HUES48 (cell line): Measurements from ENCODE around the gene REG3G.
"Not testable (repeated sequence)": the region's sequence is repeated elsewhere in the genome, so short reads cannot be mapped to it uniquely, and the experiment has no call there.

Experiments
- H3K27ac ChIP-seq: one replicate; pipeline ENCODE4 v1.7.0; 2013; ENCODE audit warnings: low read depth, low read length, inconsistent platforms
- H3K27me3 ChIP-seq: 2 replicates; pipeline ENCODE4 v1.6.1; 2013; ENCODE audit warnings: mild to moderate bottlenecking, low read length; ENCODE audit not compliant: control insufficient read depth, insufficient read depth
- H3K36me3 ChIP-seq: 2 replicates; pipeline ENCODE4 v1.6.1; 2013; ENCODE audit warnings: low read length; ENCODE audit not compliant: control insufficient read depth, insufficient read depth
- H3K4me1 ChIP-seq: 2 replicates; pipeline ENCODE4 v1.6.1; 2013; ENCODE audit warnings: mild to moderate bottlenecking, low read length; ENCODE audit not compliant: control insufficient read depth, insufficient read depth
- H3K4me3 ChIP-seq: 2 replicates; pipeline ENCODE4 v1.5.1; 2013; ENCODE audit warnings: mild to moderate bottlenecking, low read depth, low read length
- H3K9ac ChIP-seq: 2 replicates; pipeline ENCODE4 v1.6.1; 2013; ENCODE audit warnings: mild to moderate bottlenecking, low read depth, low read length, moderate library complexity
- H3K9me3 ChIP-seq: 2 replicates; pipeline ENCODE4 v1.6.1; 2013; ENCODE audit warnings: low read length; ENCODE audit not compliant: control insufficient read depth, insufficient read depth

The REG3G gene

DNA sequence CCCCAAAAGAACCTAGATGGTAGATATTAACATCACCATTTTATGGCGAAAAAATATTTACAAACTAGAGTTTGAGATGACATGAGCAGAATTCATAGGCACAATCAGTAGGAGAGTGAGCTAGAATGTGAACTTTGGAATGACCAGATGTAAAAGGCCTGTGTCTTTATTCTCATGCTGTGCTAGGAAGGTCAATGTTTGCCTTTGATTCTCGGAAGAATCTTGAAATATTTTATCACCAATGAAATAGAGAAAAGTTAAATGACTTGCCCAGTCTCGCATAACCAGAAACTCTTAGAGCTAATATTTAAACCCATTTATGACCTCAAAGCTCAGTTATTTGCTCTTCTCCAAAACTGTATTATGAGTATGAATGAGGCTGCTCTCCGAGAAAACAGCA, 9.2 kb upstream of the REG3G start:
- H3K27ac ChIP-seq: no peak overlapping the region
- H3K27me3 ChIP-seq: no peaks in the 10 kb centered on the region
- H3K4me3 ChIP-seq: no peak overlapping the region
- no peaks in the 10 kb centered on the region for H3K4me1 ChIP-seq
- no peaks in the 10 kb centered on the region for H3K36me3 ChIP-seq
- H3K9ac ChIP-seq: no peak overlapping the region
- H3K9me3 ChIP-seq: no peaks in the 10 kb centered on the region

DNA sequence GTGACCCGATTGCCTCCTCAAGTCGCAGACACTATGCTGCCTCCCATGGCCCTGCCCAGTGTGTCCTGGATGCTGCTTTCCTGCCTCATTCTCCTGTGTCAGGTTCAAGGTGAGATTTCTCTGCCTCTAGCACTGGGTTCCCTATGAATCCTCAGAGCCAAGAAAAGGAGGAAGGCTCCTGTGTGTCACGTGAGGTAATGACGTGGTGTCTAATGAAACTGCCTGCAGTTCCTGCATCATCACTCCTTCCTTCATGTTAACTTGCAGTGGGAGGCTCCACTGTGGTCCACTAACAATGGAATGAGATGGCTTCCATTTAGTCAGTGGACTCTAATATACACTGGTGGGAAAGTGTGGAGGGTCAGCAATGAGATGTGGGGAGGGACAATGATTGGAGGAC, 559 bp downstream of the REG3G start:
- no peak overlapping the region for H3K27ac ChIP-seq
- no peaks in the 10 kb centered on the region for H3K36me3 ChIP-seq
- no peak overlapping the region for H3K9ac ChIP-seq

DNA sequence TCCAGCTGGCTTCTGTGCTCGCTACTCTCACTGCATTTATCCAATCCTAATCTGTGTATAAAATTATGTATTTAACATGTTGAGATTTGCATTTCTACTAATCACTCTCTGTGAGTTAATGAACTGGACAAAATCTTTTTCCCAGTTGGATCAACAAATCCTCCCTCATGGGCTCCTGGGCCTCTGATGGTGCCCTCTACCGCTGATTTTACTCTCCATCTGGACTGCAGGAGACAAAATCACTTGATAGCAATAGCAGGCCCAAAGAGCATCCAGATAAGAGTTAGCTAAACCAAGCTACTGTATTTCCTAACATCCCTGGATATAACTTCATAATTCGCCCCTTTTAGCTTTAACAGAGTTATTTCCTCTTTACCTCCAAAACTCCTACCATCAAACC, 14.4 kb downstream of the REG3G start:
- Histone ChIP-seq H3K27me3 (no peaks in the 10 kb centered on the region), H3K36me3 (no peaks in the 10 kb centered on the region), H3K9me3 (no peaks in the 10 kb centered on the region), H3K27ac (no peak overlapping the region), H3K4me3 (no peak overlapping the region), H3K9ac (no peak overlapping the region), H3K4me1 (peaks cover 9% of the 10 kb centered on the region; the same call in 1 of the 2 replicates)

More for the DNA sequence above, 559 bp downstream of the REG3G start:
- Histone ChIP-seq H3K27me3 (no peaks in the 10 kb centered on the region), H3K4me1 (no peaks in the 10 kb centered on the region), H3K4me3 (no peak overlapping the region), H3K9me3 (no peaks in the 10 kb centered on the region)

DNA sequence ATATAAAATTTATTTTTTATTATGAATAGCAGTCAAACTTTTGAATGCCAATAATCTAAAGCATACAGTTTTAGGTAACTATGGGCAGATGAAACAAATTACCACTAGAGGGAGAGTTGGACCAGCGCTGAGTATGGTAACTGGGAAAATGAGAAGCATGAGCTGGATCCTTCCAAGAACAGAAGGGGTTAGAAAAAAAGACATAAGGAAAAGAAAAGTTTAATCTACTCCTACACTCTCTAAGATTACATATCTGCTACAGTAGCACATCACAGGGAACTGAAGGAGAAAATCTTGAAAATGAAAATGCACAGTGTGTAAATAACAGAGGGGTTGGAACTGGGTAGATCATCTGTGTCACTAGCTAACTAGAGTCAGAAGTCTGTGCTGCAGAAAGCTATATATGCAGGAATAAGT, 15.5 kb downstream of the REG3G start:
- Histone ChIP-seq H3K27me3 (no peaks in the 10 kb centered on the region), H3K9me3 (no peaks in the 10 kb centered on the region), H3K4me1 (peaks cover 9% of the 10 kb centered on the region; the same call in 1 of the 2 replicates), H3K27ac (no peak overlapping the region), H3K9ac (no peak overlapping the region), H3K4me3 (no peak overlapping the region), H3K36me3 (no peaks in the 10 kb centered on the region)

DNA sequence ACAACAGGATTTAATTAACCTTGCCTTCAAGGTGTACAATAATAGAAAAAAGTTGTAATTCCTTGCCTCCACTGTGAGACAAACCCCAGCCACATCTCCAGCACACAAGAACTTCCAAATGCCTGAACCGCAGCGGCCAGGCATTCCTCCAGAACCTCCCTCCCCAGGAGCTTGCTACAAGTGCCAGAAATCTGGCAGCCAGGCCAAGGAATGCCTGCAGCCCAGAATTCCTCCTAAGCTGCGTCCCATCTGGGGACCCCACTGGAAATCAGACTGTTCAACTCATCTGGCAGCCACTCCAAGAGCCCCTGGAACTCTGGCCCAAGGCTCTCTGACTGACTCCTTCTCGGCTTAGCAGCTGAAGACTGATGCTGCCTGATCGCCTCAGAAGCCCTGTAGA, 28.0 kb downstream of the REG3G start:
- not testable (repeated sequence) for H3K4me3 ChIP-seq, H3K9me3 ChIP-seq, H3K4me1 ChIP-seq, H3K9ac ChIP-seq, H3K36me3 ChIP-seq, H3K27me3 ChIP-seq, H3K27ac ChIP-seq

DNA sequence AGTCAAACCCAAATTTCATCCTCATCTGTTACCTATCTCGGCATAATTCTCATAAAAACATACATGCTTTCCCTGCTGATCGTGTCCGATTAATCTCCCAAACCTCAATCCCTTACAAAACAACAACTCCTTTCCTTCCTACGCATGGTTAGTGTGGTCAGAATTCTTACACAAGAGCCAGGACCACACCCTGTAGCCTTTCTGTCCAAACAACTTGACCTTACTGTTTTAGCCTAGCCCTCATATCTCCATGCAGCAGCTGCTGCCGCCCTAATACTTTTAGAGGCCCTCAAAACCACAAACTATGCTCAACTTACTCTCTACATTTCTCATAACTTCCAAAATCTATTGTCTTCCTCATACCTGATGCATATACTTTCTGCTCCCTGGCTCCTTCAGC, 29.3 kb downstream of the REG3G start:
- H3K36me3 ChIP-seq, H3K9ac ChIP-seq, H3K9me3 ChIP-seq, H3K27me3 ChIP-seq, H3K4me1 ChIP-seq, H3K27ac ChIP-seq, H3K4me3 ChIP-seq: not testable (repeated sequence)

DNA sequence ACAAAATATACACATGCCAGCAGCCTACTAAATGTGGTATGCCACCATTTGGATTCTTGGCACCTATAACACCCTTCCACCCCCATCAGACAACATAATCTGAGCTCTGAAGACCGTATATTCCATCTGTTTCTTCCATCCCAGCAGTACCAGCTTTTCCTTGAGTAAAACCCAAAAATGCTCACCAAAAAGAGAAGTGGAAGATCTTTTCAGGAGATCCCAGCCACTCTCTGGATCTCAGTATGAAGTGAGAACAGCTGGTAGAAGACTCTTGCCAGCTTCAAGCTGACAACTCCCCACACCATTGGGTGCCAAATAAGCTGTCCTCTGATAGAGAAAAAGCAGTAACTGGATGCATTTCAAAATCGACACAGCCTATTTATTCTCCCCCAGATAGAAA, 39.7 kb downstream of the REG3G start:
- Histone ChIP-seq H3K9ac (no peak overlapping the region), H3K27ac (no peak overlapping the region), H3K9me3 (no peaks in the 10 kb centered on the region)

DNA sequence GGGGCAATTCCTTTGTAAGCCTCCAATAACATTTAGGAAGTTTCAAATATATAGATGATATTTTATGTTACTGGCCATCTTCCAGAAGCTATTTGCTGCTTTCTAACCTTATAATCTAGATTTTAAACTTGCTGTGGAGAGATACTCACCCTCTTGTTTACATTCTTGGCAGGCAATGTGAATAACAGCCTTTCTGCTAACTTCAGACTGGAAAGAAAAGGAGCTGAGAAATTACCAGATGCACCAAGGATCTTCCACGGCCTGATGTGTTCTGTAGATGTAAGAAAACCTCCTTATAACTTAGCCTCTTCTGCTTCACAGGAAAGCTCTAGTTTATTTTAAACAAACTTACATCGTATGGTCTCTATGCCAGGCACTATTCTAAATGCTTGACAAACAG, 45.6 kb downstream of the REG3G start:
- no peaks in the 10 kb centered on the region for H3K4me1 ChIP-seq
- no peaks in the 10 kb centered on the region for H3K36me3 ChIP-seq
- no peak overlapping the region for H3K9ac ChIP-seq

More for the DNA sequence above, 39.7 kb downstream of the REG3G start:
- H3K36me3 ChIP-seq: no peaks in the 10 kb centered on the region
- H3K27me3 ChIP-seq: no peaks in the 10 kb centered on the region
- no peaks in the 10 kb centered on the region for H3K4me1 ChIP-seq
- H3K4me3 ChIP-seq: no peak overlapping the region

More for the DNA sequence above, 45.6 kb downstream of the REG3G start:
- Histone ChIP-seq H3K4me3 (no peak overlapping the region), H3K27ac (no peak overlapping the region), H3K27me3 (no peaks in the 10 kb centered on the region), H3K9me3 (no peaks in the 10 kb centered on the region)
